Keratinocyte (primary cell): ENCODE data around the gene RASD1. TPM values are rescaled to one million over a fixed set of nuclear protein-coding genes. Genes with fewer than 3 reads are reported as not detected.
"Not testable (repeated sequence)": the region's sequence is repeated elsewhere in the genome, so short reads cannot be mapped to it uniquely, and the experiment has no call there.

Source experiments
- DNase-seq: peaks from one replicate; pipeline ENCODE4 v3.0.0-alpha.2; 2011; ENCODE audit warnings: low read depth, missing footprints, low spot score
- FAIRE-seq: peaks from 2 replicates; lab custom pipeline; 2011; peaks lifted over from hg19 to GRCh38; lab: Jason Lieb, UNC
- H2AFZ ChIP-seq: 2 replicates; pipeline ENCODE4 v1.6.0; 2012; ENCODE audit warnings: low read length, control low read depth, inconsistent platforms; ENCODE audit not compliant: control insufficient read depth
- H3K27ac ChIP-seq: 2 replicates; pipeline ENCODE4 v1.5.1; 2011; ENCODE audit warnings: low read length; ENCODE audit not compliant: control insufficient read depth, insufficient read depth
- H3K27me3 ChIP-seq: 3 replicates; pipeline ENCODE4 v1.6.0; 2011; ENCODE audit warnings: low read length; ENCODE audit not compliant: control insufficient read depth, insufficient read depth; ENCODE audit errors: extremely low read depth
- H3K36me3 ChIP-seq, 2 experiments: 2 replicates in 1 of 2; 3 replicates in 1 of 2; pipeline ENCODE4 v1.5.1; 2011; ENCODE audit warnings: low read length in 2 of 2, mild to moderate bottlenecking in 1 of 2; ENCODE audit not compliant: control insufficient read depth in 2 of 2, insufficient read depth in 2 of 2; ENCODE audit errors: extremely low read depth in 1 of 2
- H3K4me1 ChIP-seq: 3 replicates; pipeline ENCODE4 v1.5.1; 2011; ENCODE audit warnings: low read length; ENCODE audit not compliant: control insufficient read depth, insufficient read depth; ENCODE audit errors: extremely low read depth
- H3K4me2 ChIP-seq: 3 replicates; pipeline ENCODE4 v1.6.0; 2011; ENCODE audit warnings: low read depth, low read length; ENCODE audit not compliant: control insufficient read depth, insufficient read depth; ENCODE audit errors: extremely low read depth
- H3K4me3 ChIP-seq, 3 experiments: fragments of 200-600 bp in 1 of 3; sonication (generic) in 1 of 3; 2 replicates in 2 of 3; 3 replicates in 1 of 3; pipeline ENCODE4 v1.5.1; 2011 to 2016; ENCODE audit warnings: low read length in 3 of 3, mild to moderate bottlenecking in 3 of 3, control low read depth in 2 of 3, inconsistent platforms in 1 of 3, low read depth in 1 of 3, mixed read lengths in 1 of 3, mixed run types in 1 of 3, moderate library complexity in 1 of 3; ENCODE audit not compliant: control insufficient read depth in 2 of 3, insufficient read depth in 2 of 3; ENCODE audit errors: extremely low read depth in 1 of 3
- H3K79me2 ChIP-seq: 2 replicates; pipeline ENCODE4 v1.6.0; 2012; ENCODE audit warnings: low read length; ENCODE audit not compliant: control insufficient read depth, insufficient read depth
- H3K9ac ChIP-seq: 3 replicates; pipeline ENCODE4 v1.6.0; 2011; ENCODE audit warnings: low read length; ENCODE audit not compliant: control insufficient read depth, insufficient read depth; ENCODE audit errors: extremely low read depth
- H3K9me1 ChIP-seq: 3 replicates; pipeline ENCODE4 v1.6.0; 2011; ENCODE audit warnings: low read length; ENCODE audit not compliant: control insufficient read depth, insufficient read depth; ENCODE audit errors: extremely low read depth
- H3K9me3 ChIP-seq: 2 replicates; pipeline ENCODE4 v1.5.1; 2012; ENCODE audit warnings: low read depth, low read length; ENCODE audit not compliant: control insufficient read depth
- H4K20me1 ChIP-seq: 3 replicates; pipeline ENCODE4 v1.6.0; 2011; ENCODE audit warnings: low read length; ENCODE audit not compliant: control insufficient read depth, insufficient read depth; ENCODE audit errors: extremely low read depth
- EZH2 ChIP-seq: IDR thresholded peaks from one replicate; pipeline ENCODE4 v1.6.1; 2012; ENCODE audit warnings: inconsistent platforms, mild to moderate bottlenecking, low read length, moderate library complexity
- dilution Hi-C: fragments of 300-500 bp; cut with MboI; formaldehyde crosslinking; loops from one replicate; pipeline ENCODE4 v1.7.0; 2020; ENCODE audit warnings: low sequenced_read_pairs; ENCODE audit not compliant: extremely low pct_ligation_motif_present
- polyA plus RNA-seq, 5 experiments: library from polyadenylated mRNA; depleted of rRNA in 3 of 5; stranded (reverse) in 3 of 5; stranded (forward) in 1 of 5; unstranded in 1 of 5; fragments of >200 nt; gene quantifications; 1 replicate in 1 of 5; 2 replicates in 3 of 5; 3 replicates in 1 of 5; pipeline versions ENCODE4 v1.2.1 to v1.2.3, GENCODE V29; 2011 to 2012; ENCODE audit warnings: missing spikeins in 2 of 5, low read depth in 1 of 5, low replicate concordance in 1 of 5
- TF ChIP-seq, protein P1 (sequence below), 3 experiments: IDR thresholded peaks in 1 of 3; conservative IDR thresholded peaks in 1 of 3; optimal IDR thresholded peaks in 1 of 3; 2 replicates in 2 of 3; 3 replicates in 1 of 3; pipeline versions ENCODE3 to v1.5.1; 2011; ENCODE audit warnings: low read length in 3 of 3, mild to moderate bottlenecking in 3 of 3, moderate library complexity in 2 of 3, control low read depth in 1 of 3, inconsistent platforms in 1 of 3; ENCODE audit not compliant: insufficient read depth in 2 of 3; ENCODE audit errors: extremely low read depth in 1 of 3

The RASD1 gene
- polyA plus RNA-seq, 1 donor (not counting 4 experiments of a cell fraction or from before 2014, with no cell fraction given), result 0.20 TPM

GRCh38 chr17:17491031-17491471, 5.1 kb downstream of the RASD1 start:
- peaks cover 5% of the 10 kb centered on the region for H4K20me1 ChIP-seq
- H3K36me3 ChIP-seq, result peaks cover 11 to 19% of the 10 kb centered on the region in 2 experiments
- H3K27me3 ChIP-seq, result peaks cover 16% of the 10 kb centered on the region
- H3K4me1 ChIP-seq, result peaks cover 8% of the 10 kb centered on the region
- H3K9me3 ChIP-seq, result no peaks in the 10 kb centered on the region
- FAIRE-seq, result no peak
- no peak overlapping the region for H3K4me3 ChIP-seq
- H3K4me2 ChIP-seq, result no peak overlapping the region
- TF ChIP-seq, protein P1, sequence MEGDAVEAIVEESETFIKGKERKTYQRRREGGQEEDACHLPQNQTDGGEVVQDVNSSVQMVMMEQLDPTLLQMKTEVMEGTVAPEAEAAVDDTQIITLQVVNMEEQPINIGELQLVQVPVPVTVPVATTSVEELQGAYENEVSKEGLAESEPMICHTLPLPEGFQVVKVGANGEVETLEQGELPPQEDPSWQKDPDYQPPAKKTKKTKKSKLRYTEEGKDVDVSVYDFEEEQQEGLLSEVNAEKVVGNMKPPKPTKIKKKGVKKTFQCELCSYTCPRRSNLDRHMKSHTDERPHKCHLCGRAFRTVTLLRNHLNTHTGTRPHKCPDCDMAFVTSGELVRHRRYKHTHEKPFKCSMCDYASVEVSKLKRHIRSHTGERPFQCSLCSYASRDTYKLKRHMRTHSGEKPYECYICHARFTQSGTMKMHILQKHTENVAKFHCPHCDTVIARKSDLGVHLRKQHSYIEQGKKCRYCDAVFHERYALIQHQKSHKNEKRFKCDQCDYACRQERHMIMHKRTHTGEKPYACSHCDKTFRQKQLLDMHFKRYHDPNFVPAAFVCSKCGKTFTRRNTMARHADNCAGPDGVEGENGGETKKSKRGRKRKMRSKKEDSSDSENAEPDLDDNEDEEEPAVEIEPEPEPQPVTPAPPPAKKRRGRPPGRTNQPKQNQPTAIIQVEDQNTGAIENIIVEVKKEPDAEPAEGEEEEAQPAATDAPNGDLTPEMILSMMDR (optimal IDR thresholded peaks at IDR 0.05 in 1 of 3, IDR thresholded peaks at IDR 0.05 in 1 of 3, conservative IDR thresholded peaks at IDR 0.05 in 1 of 3; ENCODE audit: extremely low read depth in 1 of 3, insufficient read depth in 2 of 3, low read length in 3 of 3), result no peak
- no peak for TF ChIP-seq EZH2
- dilution Hi-C loops, result no loop called here
- no peaks in the 10 kb centered on the region for H3K79me2 ChIP-seq
- H3K9ac ChIP-seq, result no peak overlapping the region
- no peak overlapping the region for H3K27ac ChIP-seq
- no peaks in the 10 kb centered on the region for H3K9me1 ChIP-seq
- no peak overlapping the region for H2AFZ ChIP-seq
- no peak for DNase-seq

DNA sequence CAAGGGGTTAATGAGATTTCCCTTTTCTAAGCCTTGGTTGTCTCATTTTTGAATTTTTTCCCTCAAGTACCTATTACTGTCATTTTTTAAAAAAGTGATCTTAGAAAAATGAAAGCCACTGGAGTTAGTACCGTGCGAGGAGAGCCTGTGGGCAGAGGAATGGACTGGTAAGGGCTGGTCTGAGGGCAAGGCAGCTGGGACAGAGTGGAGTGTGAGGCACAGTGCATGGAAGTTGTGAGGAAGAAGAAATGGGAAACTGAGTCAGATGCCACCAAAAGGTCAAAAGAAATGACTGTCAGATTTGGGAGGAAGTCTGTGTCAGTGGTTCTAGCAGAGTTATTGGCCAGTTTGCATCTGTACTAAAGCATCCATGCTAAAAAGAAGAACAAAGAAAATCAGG, 8.2 kb downstream of the RASD1 start:
- no peak for FAIRE-seq
- Histone ChIP-seq H4K20me1 (peaks cover 2% of the 10 kb centered on the region), H3K4me1 (no peaks in the 10 kb centered on the region), H2AFZ (no peak overlapping the region), H3K4me2 (no peak overlapping the region), H3K27me3 (no peaks in the 10 kb centered on the region), H3K9me3 (no peaks in the 10 kb centered on the region), H3K27ac (no peak overlapping the region), H3K79me2 (peaks cover 20% of the 10 kb centered on the region), H3K9me1 (no peaks in the 10 kb centered on the region), H3K4me3 (no peak overlapping the region), H3K36me3 (peaks cover 19 to 21% of the 10 kb centered on the region in 2 experiments), H3K9ac (no peak overlapping the region)
- dilution Hi-C loops, result no loop called here
- no peak for DNase-seq
- TF ChIP-seq EZH2, result no peak
- TF ChIP-seq, protein P1 (optimal IDR thresholded peaks at IDR 0.05 in 1 of 3, IDR thresholded peaks at IDR 0.05 in 1 of 3, conservative IDR thresholded peaks at IDR 0.05 in 1 of 3; ENCODE audit: extremely low read depth in 1 of 3, insufficient read depth in 2 of 3, low read length in 3 of 3), result no peak

DNA sequence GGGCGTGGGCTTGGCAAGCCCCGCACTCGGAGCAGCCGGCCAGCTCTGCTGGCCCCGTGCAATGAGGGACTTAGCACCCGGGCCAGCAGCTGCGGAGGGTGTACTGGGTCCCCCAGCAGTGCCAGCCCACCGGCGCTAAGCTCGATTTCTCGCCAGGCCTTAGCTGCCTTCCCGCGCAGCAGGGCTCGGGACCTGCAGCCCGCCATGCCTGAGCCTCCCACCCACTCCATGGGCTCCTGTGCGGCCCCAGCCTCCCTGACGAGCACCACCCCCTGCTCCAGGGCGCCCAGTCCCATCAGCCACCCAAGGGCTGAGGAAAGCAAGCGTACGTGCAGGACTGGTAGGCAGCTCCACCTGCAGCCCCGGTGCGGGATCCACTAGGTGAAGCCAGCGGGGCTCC, 9.8 kb downstream of the RASD1 start:
- H3K9ac ChIP-seq, H4K20me1 ChIP-seq, H3K27ac ChIP-seq, H3K4me3 ChIP-seq, H3K9me1 ChIP-seq, H2AFZ ChIP-seq, dilution Hi-C loops, FAIRE-seq, H3K4me2 ChIP-seq, H3K4me1 ChIP-seq, H3K27me3 ChIP-seq, H3K9me3 ChIP-seq, DNase-seq: not testable (repeated sequence)
- Histone ChIP-seq H3K36me3 (peaks cover 13 to 16% of the 10 kb centered on the region in 2 experiments), H3K79me2 (peaks cover 35% of the 10 kb centered on the region)
